HG02571 (cell line): ENCODE results near the gene MSANTD3.
"Not testable (repeated sequence)": the region's sequence is repeated elsewhere in the genome, so short reads cannot be mapped to it uniquely, and the experiment has no call there.

Experiments used
- ATAC-seq: cut with Tn5 transposase; IDR thresholded peaks from one replicate; pipeline ENCODE4 v1.9.1; 2021; ENCODE audit warnings: mild to moderate bottlenecking, moderate library complexity; ENCODE audit not compliant: unreplicated experiment

Gene MSANTD3

GRCh38 chr9:100426530-100427365 lies at the start of gene MSANTD3:
Gene MSANTD3, plus strand, starts transcription at chr9:100427143. Its CDS starts 14,796 bp downstream, at chr9:100441939.
- ATAC-seq, result peak; percentile 75

- ATAC-seq, result no peak
These were observed 47.1 kb upstream of the MSANTD3 start for GRCh38 chr9:100379862-100380261.

- ATAC-seq, result not testable (repeated sequence)
These were observed 34.0 kb upstream of the MSANTD3 start for GRCh38 chr9:100392989-100393388.

- ATAC-seq, result no peak
These were observed 32.8 kb upstream of the MSANTD3 start for GRCh38 chr9:100394032-100394695.

GRCh38 chr9:100394816-100395215 lies 32.1 kb upstream of the MSANTD3 start:
- ATAC-seq, result no peak

GRCh38 chr9:100396769-100397168 lies 30.2 kb upstream of the MSANTD3 start:
- ATAC-seq, result no peak

- ATAC-seq, result no peak
These were observed 29.2 kb upstream of the MSANTD3 start for GRCh38 chr9:100397529-100398266.

GRCh38 chr9:100401042-100401441 lies 25.9 kb upstream of the MSANTD3 start:
- ATAC-seq, result no peak

- no peak for ATAC-seq
These were observed 20.0 kb upstream of the MSANTD3 start for GRCh38 chr9:100406962-100407361.

- ATAC-seq, result no peak
These were observed 18.3 kb upstream of the MSANTD3 start for GRCh38 chr9:100408546-100409175.

- ATAC-seq, result no peak
These were observed 17.8 kb upstream of the MSANTD3 start for GRCh38 chr9:100409176-100409556.

GRCh38 chr9:100411472-100412283 lies 15.3 kb upstream of the MSANTD3 start:
- ATAC-seq, result peak; percentile 100

- no peak for ATAC-seq
These were observed 13.0 kb upstream of the MSANTD3 start for GRCh38 chr9:100413839-100414420.

- ATAC-seq, result no peak
These were observed 9.1 kb upstream of the MSANTD3 start for GRCh38 chr9:100417815-100418214.

- ATAC-seq, result no peak
These were observed 7.8 kb upstream of the MSANTD3 start for GRCh38 chr9:100419166-100419565.

GRCh38 chr9:100421116-100421515 lies 5.8 kb upstream of the MSANTD3 start:
- not testable (repeated sequence) for ATAC-seq

- no peak for ATAC-seq
These were observed 1.2 kb upstream of the MSANTD3 start for GRCh38 chr9:100425758-100426157.

GRCh38 chr9:100426189-100426529 lies 784 bp upstream of the MSANTD3 start:
- ATAC-seq, result no peak

GRCh38 chr9:100427366-100428263 lies 672 bp downstream of the MSANTD3 start:
- ATAC-seq, result peak; percentile 46
